Heart left ventricle (tissue), 16 donors: ENCODE results near the gene WLS. TPM values are rescaled to one million over a fixed set of nuclear protein-coding genes. Genes with fewer than 3 reads are reported as not detected.
A peak's percentile ranks its signal among the peaks of the same experiment; 100 is the strongest.
"Not testable (repeated sequence)": the region's sequence is repeated elsewhere in the genome, so short reads cannot be mapped to it uniquely, and the experiment has no call there.

Experiments used
- ATAC-seq, 4 donors: fragments of 200-7000 bp; cut with Tn5 transposase; one replicate each; pipeline ENCODE4 v1.9.1; 2020 to 2022; ENCODE audit warnings: moderate library complexity in 4 of 4, mild to moderate bottlenecking in 3 of 4, moderate number of reproducible peaks in 1 of 4
- DNase-seq, 5 donors: peaks; one replicate each; pipeline ENCODE4 v3.0.0-alpha.2; 2020
- H3K27ac ChIP-seq, 12 donors: fragments of 200-600 bp; sonication (generic) in 4 of 12; one replicate each; pipeline versions ENCODE4 v1.5.0 to v1.8.0; 2016 to 2022; ENCODE audit warnings: mild to moderate bottlenecking in 2 of 12
- H3K27me3 ChIP-seq, 9 donors: fragments of 200-600 bp; sonication (generic) in 2 of 9; one replicate each; pipeline versions ENCODE4 v1.5.1 to v1.8.0; 2016 to 2022; ENCODE audit warnings: mild to moderate bottlenecking in 3 of 9
- H3K36me3 ChIP-seq, 9 donors: fragments of 200-600 bp; sonication (generic) in 2 of 9; one replicate each; pipeline versions ENCODE4 v1.5.0 to v1.8.0; 2018 to 2022; ENCODE audit warnings: mild to moderate bottlenecking in 2 of 9
- H3K4me1 ChIP-seq, 12 donors: fragments of 200-600 bp; sonication (generic) in 4 of 12; one replicate each; pipeline versions ENCODE4 v1.5.0 to v1.8.0; 2016 to 2022; ENCODE audit warnings: mild to moderate bottlenecking in 3 of 12
- H3K4me3 ChIP-seq, 12 donors: fragments of 200-600 bp; sonication (generic) in 4 of 12; one replicate each; pipeline versions ENCODE4 v1.5.0 to v1.8.0; 2017 to 2022; ENCODE audit warnings: mild to moderate bottlenecking in 9 of 12, moderate library complexity in 4 of 12
- H3K9me3 ChIP-seq, 12 donors: fragments of 200-600 bp; sonication (generic) in 4 of 12; one replicate each; pipeline versions ENCODE4 v1.5.0 to v1.8.0; 2016 to 2022; ENCODE audit warnings: mild to moderate bottlenecking in 1 of 12
- POLR2A ChIP-seq, 2 donors: fragments of 450-650 bp; IDR thresholded peaks; one replicate each; pipeline ENCODE4 v1.6.1; 2017; ENCODE audit warnings: antibody characterized with exemption in 2 of 2, mild to moderate bottlenecking in 2 of 2, moderate library complexity in 2 of 2
- WGBS, 4 donors: extraction: QIAGEN DNeasy Blood & Tissue Kit in 2 of 4; methylation state at CpG; one replicate each; pipeline versions ENCODE4 v1.1.5 to v1.1.7; 2013 to 2018; 5-methylcytosine and 5-hydroxymethylcytosine counted together
- intact Hi-C, 10 donors: fragments of 100-400 bp; cut with DNase I; formaldehyde crosslinking; loops; one replicate each; pipeline versions ENCODE4 v1.11.1 to v1.14.2; 2022
- polyA plus RNA-seq, 2 donors: library from polyadenylated mRNA; stranded (reverse); fragments of 200-250 nt; gene quantifications; one replicate each; pipeline ENCODE4 v1.2.3, GENCODE V29; 2013
- total RNA-seq, 9 donors: library from RNA; depleted of rRNA in 2 of 9; stranded (reverse); fragments of >200 nt in 2 of 9; fragmentation: NEBNext Ultra II Directional in 3 of 9; extraction: Animal tissue kit (Norgen Biotek cat#: 25700) in 3 of 9; gene quantifications; one replicate each; pipeline versions ENCODE4 v1.1.0 to v1.2.4, GENCODE V29; 2016 to 2023
- TF ChIP-seq, protein P1 (sequence below), 12 donors: fragments of 200-600 bp; sonication (generic) in 4 of 12; IDR thresholded peaks; one replicate each; pipeline versions ENCODE4 v1.5.0 to v1.8.0; 2018 to 2022; ENCODE audit warnings: antibody characterized with exemption in 12 of 12, mild to moderate bottlenecking in 5 of 12
- donor health status: ischemic (EF 13 %, LVEDD 7.1; RV severe dilation, severe dysfunction).
- donor health status: healthy with polysubstance abuse.
- donor health status: DM: no; HTN: yes; CAD: no.
- donor health status: DM: no; HTN: no; CAD: no.
- donor health status: ischemic (EF 25% LVEDD 6.9; RV normal size, moderate dysfunction).
- donor health status: ischemic (EF 25% LVEDD 5.7; RV mildly dilated, moderate dysfunction).
- donor health status: healthy.
- donor health status: DM: yes; HTN: yes; CAD: no.
- donor health status: ischemic (EF 35%, LVEDD 5.7; RV mildly dilated, moderate dysfunction).
- donor health status: nonischemic (EF 11% LVEDD 7.7; RV severe dilation, severe dysfunction).
- donor health status: DM: yes; HTN: yes; CAD: no.
- donor health status: PGD.
- donor health status: ischemic (EF 29% LVEDD 5.4; RV normal size, mild dysfunction).
- donor health status: nonischemic (EF 23%, LVEDD 6.1; RV moderate dilation, normal function).

Gene WLS
- total and polyA plus RNA-seq, 11 donors, result 36.5 to 115 (median 101) TPM

DNA sequence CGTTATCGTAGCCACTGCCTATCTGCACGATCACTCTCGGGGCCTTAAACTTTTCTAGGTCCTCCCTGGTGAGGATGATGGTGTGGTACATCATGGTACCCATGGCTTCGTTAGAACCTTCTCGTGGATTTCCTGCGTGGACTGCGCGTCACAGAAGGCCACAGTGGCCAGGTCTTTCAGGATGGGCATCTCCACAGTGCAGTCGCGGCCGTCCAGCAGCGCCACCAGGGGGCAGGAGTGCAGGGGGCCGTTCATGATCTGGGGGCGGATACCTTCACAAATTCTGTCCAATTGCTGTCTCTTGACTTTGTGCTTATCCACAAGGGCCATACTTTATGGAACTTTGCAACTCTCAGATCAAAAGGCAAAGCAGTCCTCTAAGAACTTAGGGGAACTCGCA lies 69.6 kb downstream of the WLS start:
- TF ChIP-seq POLR2A (IDR thresholded peaks at IDR 0.05), result no peak
- TF ChIP-seq, protein P1, sequence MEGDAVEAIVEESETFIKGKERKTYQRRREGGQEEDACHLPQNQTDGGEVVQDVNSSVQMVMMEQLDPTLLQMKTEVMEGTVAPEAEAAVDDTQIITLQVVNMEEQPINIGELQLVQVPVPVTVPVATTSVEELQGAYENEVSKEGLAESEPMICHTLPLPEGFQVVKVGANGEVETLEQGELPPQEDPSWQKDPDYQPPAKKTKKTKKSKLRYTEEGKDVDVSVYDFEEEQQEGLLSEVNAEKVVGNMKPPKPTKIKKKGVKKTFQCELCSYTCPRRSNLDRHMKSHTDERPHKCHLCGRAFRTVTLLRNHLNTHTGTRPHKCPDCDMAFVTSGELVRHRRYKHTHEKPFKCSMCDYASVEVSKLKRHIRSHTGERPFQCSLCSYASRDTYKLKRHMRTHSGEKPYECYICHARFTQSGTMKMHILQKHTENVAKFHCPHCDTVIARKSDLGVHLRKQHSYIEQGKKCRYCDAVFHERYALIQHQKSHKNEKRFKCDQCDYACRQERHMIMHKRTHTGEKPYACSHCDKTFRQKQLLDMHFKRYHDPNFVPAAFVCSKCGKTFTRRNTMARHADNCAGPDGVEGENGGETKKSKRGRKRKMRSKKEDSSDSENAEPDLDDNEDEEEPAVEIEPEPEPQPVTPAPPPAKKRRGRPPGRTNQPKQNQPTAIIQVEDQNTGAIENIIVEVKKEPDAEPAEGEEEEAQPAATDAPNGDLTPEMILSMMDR (IDR thresholded peaks at IDR 0.05), result peak in 4 of 12 donors; percentile 7 to 27 (median 14)
- 91 to 94% (median 93%) methylated on average over 16 of the region's 16 CpGs for WGBS, 4 donors
- peaks cover 0 to 26% (median 11%) of the 10 kb centered on the region in 9 donors for H3K36me3 ChIP-seq
- no peak overlapping the region for H3K4me3 ChIP-seq
- peaks cover 0 to 18% (median 6%) of the 10 kb centered on the region in 12 donors for H3K4me1 ChIP-seq
- H3K27ac ChIP-seq, result no peak overlapping the region
- no peaks in the 10 kb centered on the region for H3K9me3 ChIP-seq
- no peak for ATAC-seq
- intact Hi-C loops, result no loop called here
- no peaks in the 10 kb centered on the region for H3K27me3 ChIP-seq
- DNase-seq, result no peak

DNA sequence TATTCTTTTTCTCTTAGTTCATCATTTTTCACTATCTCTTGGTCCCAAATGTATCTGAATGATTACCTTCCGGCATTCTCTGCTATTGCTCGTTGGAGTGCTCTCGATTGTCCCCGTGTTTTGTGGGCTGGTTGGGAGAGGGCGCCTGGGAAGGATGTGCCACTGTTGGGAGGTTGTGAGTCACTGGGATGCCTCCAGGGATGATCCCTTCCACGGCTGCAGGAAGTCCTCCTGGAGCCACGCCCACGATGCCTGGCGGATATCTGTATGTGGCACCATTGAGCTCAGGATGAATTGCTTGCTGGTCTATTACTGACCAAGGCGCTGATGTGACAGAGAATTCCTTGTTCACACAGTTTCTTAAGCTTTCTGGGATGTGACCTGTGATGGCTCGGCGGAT lies 70.7 kb downstream of the WLS start:
- DNase-seq, H3K9me3 ChIP-seq, H3K4me1 ChIP-seq, intact Hi-C loops, H3K4me3 ChIP-seq, ATAC-seq, H3K27me3 ChIP-seq, H3K27ac ChIP-seq: not testable (repeated sequence)
- H3K36me3 ChIP-seq, result peaks cover 0 to 35% (median 17%) of the 10 kb centered on the region in 9 donors
- WGBS, 4 donors, result 85 to 89% (median 87%) methylated on average over 11 to 12 of the region's 12 CpGs

DNA sequence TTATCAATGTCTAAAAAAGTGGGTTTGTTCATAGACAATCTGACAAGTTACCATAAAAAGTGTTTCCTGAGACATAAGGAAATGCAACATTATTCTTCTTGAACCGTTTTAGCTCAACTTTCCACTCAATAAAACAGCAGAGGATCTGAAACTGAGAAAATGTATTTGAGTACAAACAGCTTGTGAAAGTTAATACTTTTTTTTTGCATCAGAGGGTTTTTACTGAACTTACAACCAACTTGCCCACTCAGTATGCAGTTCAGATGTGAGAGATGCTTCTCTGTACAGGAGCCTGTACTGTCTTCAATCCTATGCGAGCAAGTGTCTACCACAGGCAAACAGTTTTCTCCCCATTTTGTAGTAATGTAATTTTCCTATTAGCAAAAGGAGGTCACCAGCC lies 71.4 kb downstream of the WLS start:
- H3K4me3 ChIP-seq, H3K27me3 ChIP-seq, H3K4me1 ChIP-seq, ATAC-seq, intact Hi-C loops, H3K27ac ChIP-seq, DNase-seq, H3K9me3 ChIP-seq: not testable (repeated sequence)
- peaks cover 0 to 41% (median 20%) of the 10 kb centered on the region in 9 donors for H3K36me3 ChIP-seq
- WGBS, 4 donors, result 78 to 91% (median 83%) methylated on average over 2 of the region's 2 CpGs

DNA sequence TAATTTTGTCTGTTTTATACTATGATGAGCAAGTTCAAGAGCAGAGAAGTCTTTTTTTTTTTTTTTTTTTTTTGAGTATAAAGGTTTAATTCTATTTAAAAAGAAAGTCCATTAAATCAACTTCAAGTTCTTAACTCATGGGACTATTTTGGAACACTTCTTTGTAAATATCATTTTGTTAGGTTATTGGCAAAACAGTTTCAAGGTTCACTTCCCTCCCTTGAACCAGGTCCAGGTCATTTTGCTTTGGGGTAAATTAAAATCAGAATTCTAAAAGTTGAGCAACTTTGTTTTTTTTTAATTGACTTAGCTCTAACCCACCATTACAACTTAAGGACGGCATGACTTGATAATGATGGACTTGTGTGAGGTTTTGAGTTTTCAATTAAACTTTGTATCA lies 72.3 kb downstream of the WLS start:
- no peak for ATAC-seq
- intact Hi-C loops, result no loop called here
- H3K27me3 ChIP-seq, result no peaks in the 10 kb centered on the region
- no peak overlapping the region for H3K27ac ChIP-seq
- H3K4me3 ChIP-seq, result no peak overlapping the region
- TF ChIP-seq, protein P1 (IDR thresholded peaks at IDR 0.05), result no peak
- TF ChIP-seq POLR2A (IDR thresholded peaks at IDR 0.05), result no peak
- peaks cover 0 to 2% (median 0%) of the 10 kb centered on the region in 12 donors for H3K4me1 ChIP-seq
- no peak for DNase-seq
- peaks cover 0 to 48% (median 20%) of the 10 kb centered on the region in 9 donors for H3K36me3 ChIP-seq
- WGBS, 4 donors, result 82 to 92% (median 87%) methylated on average over 1 of the region's 1 CpG
- no peaks in the 10 kb centered on the region for H3K9me3 ChIP-seq

DNA sequence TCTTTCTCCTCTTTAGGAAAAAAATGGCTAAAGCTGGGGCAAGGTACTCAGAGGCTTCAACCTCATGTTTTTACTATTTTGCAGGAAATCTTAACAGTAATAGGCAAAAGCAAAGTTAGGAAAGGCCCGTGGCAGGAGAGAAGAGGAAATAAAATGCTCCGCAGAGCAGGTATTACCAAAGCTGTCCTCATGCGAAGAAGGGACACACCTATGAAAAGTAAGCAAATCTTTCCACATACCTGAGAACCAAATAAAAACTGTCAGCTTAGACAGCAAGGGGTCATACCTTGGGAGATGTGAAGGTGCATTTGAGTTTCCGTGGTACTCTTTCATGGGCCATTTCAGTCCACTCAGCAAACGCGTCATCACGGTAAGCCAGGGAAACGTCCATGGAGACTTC lies 73.5 kb downstream of the WLS start:
- DNase-seq (no peak), ATAC-seq (no peak)
- no peaks in the 10 kb centered on the region for H3K27me3 ChIP-seq
- intact Hi-C loops, result no loop called here
- WGBS, 4 donors, result 84 to 87% (median 85%) methylated on average over 8 of the region's 8 CpGs
- H3K27ac ChIP-seq, result no peak overlapping the region
- H3K4me1 ChIP-seq, result peaks cover 0 to 2% (median 0%) of the 10 kb centered on the region in 12 donors
- H3K9me3 ChIP-seq, result no peaks in the 10 kb centered on the region
- H3K4me3 ChIP-seq, result no peak overlapping the region
- H3K36me3 ChIP-seq, result peaks cover 0 to 59% (median 20%) of the 10 kb centered on the region in 9 donors
- TF ChIP-seq POLR2A (IDR thresholded peaks at IDR 0.05), result no peak
- TF ChIP-seq, protein P1 (IDR thresholded peaks at IDR 0.05), result no peak
